CD14-positive monocyte (primary cell): ENCODE data around the gene MYL12B. TPM values are rescaled to one million over a fixed set of nuclear protein-coding genes. Genes with fewer than 3 reads are reported as not detected.
"Not testable (repeated sequence)": the region's sequence is repeated elsewhere in the genome, so short reads cannot be mapped to it uniquely, and the experiment has no call there.

ENCODE experiments used
- DNase-seq, 3 donors: peaks; one replicate each; pipeline ENCODE4 v3.0.0-alpha.2; 2011 to 2022
- H2AFZ ChIP-seq: 2 replicates; pipeline ENCODE4 v1.6.0; 2012; ENCODE audit warnings: mild to moderate bottlenecking, low read depth, low read length, inconsistent platforms; ENCODE audit not compliant: insufficient read depth, poor library complexity, severe bottlenecking
- H3K27ac ChIP-seq, 2 donors: 1 replicate in 1 of 2; 2 replicates in 1 of 2; pipeline ENCODE4 v1.5.1; 2012 to 2013; ENCODE audit warnings: low read length in 2 of 2, control low read depth in 1 of 2, inconsistent platforms in 1 of 2, low read depth in 1 of 2, mild to moderate bottlenecking in 1 of 2
- H3K27me3 ChIP-seq, 2 donors: one replicate each; pipeline versions ENCODE4 v1.6.0 to v1.6.1; 2011 to 2013; ENCODE audit warnings: low read length in 2 of 2; ENCODE audit not compliant: control insufficient read depth in 2 of 2, insufficient read depth in 2 of 2
- H3K36me3 ChIP-seq, 2 donors: replicated peaks in 1 of 2; 1 replicate in 1 of 2; 2 replicates in 1 of 2; pipeline versions ENCODE4 v1.5.1 to v1.6.1; 2012 to 2013; ENCODE audit warnings: low read length in 2 of 2, control low read depth in 1 of 2, inconsistent platforms in 1 of 2, mild to moderate bottlenecking in 1 of 2; ENCODE audit not compliant: insufficient read depth in 2 of 2, control insufficient read depth in 1 of 2
- H3K4me1 ChIP-seq, 2 donors: 1 replicate in 1 of 2; 2 replicates in 1 of 2; pipeline versions ENCODE4 v1.5.1 to v1.6.1; 2012 to 2013; ENCODE audit warnings: low read length in 2 of 2, control low read depth in 1 of 2, inconsistent platforms in 1 of 2, mild to moderate bottlenecking in 1 of 2, moderate library complexity in 1 of 2; ENCODE audit not compliant: insufficient read depth in 2 of 2, control insufficient read depth in 1 of 2
- H3K4me2 ChIP-seq: replicated peaks from 2 replicates; pipeline ENCODE3; 2012; ENCODE audit warnings: low read length, moderate library complexity, mild to moderate bottlenecking; ENCODE audit not compliant: poor library complexity, severe bottlenecking; ENCODE audit errors: extremely low read depth
- H3K4me3 ChIP-seq, 3 experiments: fragments of 200-600 bp in 1 of 3; sonication (generic) in 1 of 3; replicated peaks in 1 of 3; 1 replicate in 2 of 3; 2 replicates in 1 of 3; pipeline ENCODE4 v1.5.1; 2011 to 2013; ENCODE audit warnings: low read length in 3 of 3, mild to moderate bottlenecking in 3 of 3, control low read depth in 2 of 3, low read depth in 2 of 3, inconsistent platforms in 1 of 3, moderate library complexity in 1 of 3
- H3K79me2 ChIP-seq: 2 replicates; pipeline ENCODE4 v1.6.0; 2012; ENCODE audit warnings: mild to moderate bottlenecking, control low read depth, inconsistent platforms, low read length, moderate library complexity; ENCODE audit not compliant: insufficient read depth
- H3K9ac ChIP-seq: 2 replicates; pipeline ENCODE4 v1.6.0; 2017; ENCODE audit warnings: low read length, mild to moderate bottlenecking; ENCODE audit not compliant: insufficient read depth, poor library complexity, severe bottlenecking
- H3K9me3 ChIP-seq, 2 donors: replicated peaks in 1 of 2; 1 replicate in 1 of 2; 2 replicates in 1 of 2; pipeline versions ENCODE4 v1.5.1 to v1.6.1; 2012 to 2013; ENCODE audit warnings: low read length in 2 of 2, control low read depth in 1 of 2; ENCODE audit not compliant: control insufficient read depth in 1 of 2, insufficient read depth in 1 of 2
- H4K20me1 ChIP-seq: 2 replicates; pipeline ENCODE4 v1.6.0; 2012; ENCODE audit warnings: mild to moderate bottlenecking, low read length, control low read depth, moderate library complexity; ENCODE audit not compliant: insufficient read depth
- H3K27ac Mint-ChIP-seq, 7 donors: one replicate each; pipeline ENCODE4 v1.8.0; 2020; ENCODE audit warnings: mild to moderate bottlenecking in 7 of 7, mixed read lengths in 7 of 7, moderate library complexity in 6 of 7, inconsistent platforms in 2 of 7
- H3K27me3 Mint-ChIP-seq, 3 donors: one replicate each; pipeline ENCODE4 v1.8.0; 2021 to 2022; ENCODE audit warnings: low read depth in 3 of 3, mild to moderate bottlenecking in 3 of 3, mixed read lengths in 3 of 3, moderate library complexity in 3 of 3, inconsistent platforms in 1 of 3
- H3K36me3 Mint-ChIP-seq, 2 donors: one replicate each; pipeline ENCODE4 v1.8.0; 2020; ENCODE audit warnings: mixed read lengths in 2 of 2, inconsistent platforms in 1 of 2, mild to moderate bottlenecking in 1 of 2
- H3K4me1 Mint-ChIP-seq: one replicate; pipeline ENCODE4 v1.8.0; 2020; ENCODE audit warnings: mild to moderate bottlenecking, mixed read lengths
- H3K4me3 Mint-ChIP-seq, 2 donors: one replicate each; pipeline ENCODE4 v1.8.0; 2020; ENCODE audit warnings: mild to moderate bottlenecking in 2 of 2, mixed read lengths in 2 of 2, moderate library complexity in 1 of 2
- H3K9me3 Mint-ChIP-seq, 7 donors: one replicate each; pipeline ENCODE4 v1.8.0; 2020 to 2022; ENCODE audit warnings: mixed read lengths in 7 of 7, mild to moderate bottlenecking in 6 of 7, moderate library complexity in 6 of 7, inconsistent platforms in 2 of 7
- WGBS: methylation state at CpG from one replicate; pipeline ENCODE4 v1.1.5; 2013; ENCODE audit warnings: missing lambda C conversion rate; ENCODE audit not compliant: insufficient coverage; 5-methylcytosine and 5-hydroxymethylcytosine counted together
- intact Hi-C, 2 donors: fragments of 100-400 bp; cut with micrococcal nuclease; formaldehyde crosslinking; loops; one replicate each; pipeline versions ENCODE4 v1.15.0 to v1.15.1; 2023
- polyA plus RNA-seq, 3 donors: library from polyadenylated mRNA; depleted of rRNA in 1 of 3; unstranded in 2 of 3; stranded (reverse) in 1 of 3; fragments of 300-500 nt in 2 of 3; fragments of >200 nt in 1 of 3; fragmentation: Illumina TruSeq in 2 of 3; gene quantifications; 1 replicate in 2 of 3; 2 replicates in 1 of 3; pipeline ENCODE4 v1.2.3, GENCODE V29; 2012 to 2021
- TF ChIP-seq, protein P1 (sequence below): fragments of 200-600 bp; IDR thresholded peaks from one replicate; pipeline ENCODE4 v1.8.0; 2022; ENCODE audit warnings: antibody characterized with exemption, mild to moderate bottlenecking

MYL12B gene
- polyA plus RNA-seq, 3 donors, result 295 to 814 (median 727) TPM

DNA sequence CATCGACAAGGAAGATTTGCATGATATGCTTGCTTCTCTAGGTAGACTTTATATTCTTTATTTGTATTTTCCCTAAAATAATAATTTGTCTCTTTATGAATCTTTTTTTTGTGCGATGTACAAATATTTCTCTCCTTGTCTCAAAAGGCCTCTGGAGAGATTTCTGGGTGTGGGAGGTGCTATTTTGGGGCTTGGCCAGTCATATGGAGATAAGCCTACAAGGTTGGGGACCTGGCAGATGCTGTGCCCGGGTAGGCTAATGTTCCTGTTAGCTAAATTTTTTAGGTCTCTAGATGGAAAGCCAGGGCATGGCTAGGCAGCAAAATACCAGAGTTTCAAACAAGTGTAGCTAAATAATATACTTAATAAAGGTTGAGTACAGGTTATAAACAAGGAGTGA lies 11.1 kb downstream of the MYL12B start:
- H3K27ac ChIP-seq, result no peak overlapping the region
- DNase-seq, result no peak
- WGBS, result no CpG with 5 or more reads among the region's 3 CpGs
- no peak overlapping the region for H3K4me3 ChIP-seq
- no peaks in the 10 kb centered on the region for H3K27me3 ChIP-seq
- no peak overlapping the region for H3K4me2 ChIP-seq
- no peaks in the 10 kb centered on the region for H3K9me3 ChIP-seq
- TF ChIP-seq, protein P1, sequence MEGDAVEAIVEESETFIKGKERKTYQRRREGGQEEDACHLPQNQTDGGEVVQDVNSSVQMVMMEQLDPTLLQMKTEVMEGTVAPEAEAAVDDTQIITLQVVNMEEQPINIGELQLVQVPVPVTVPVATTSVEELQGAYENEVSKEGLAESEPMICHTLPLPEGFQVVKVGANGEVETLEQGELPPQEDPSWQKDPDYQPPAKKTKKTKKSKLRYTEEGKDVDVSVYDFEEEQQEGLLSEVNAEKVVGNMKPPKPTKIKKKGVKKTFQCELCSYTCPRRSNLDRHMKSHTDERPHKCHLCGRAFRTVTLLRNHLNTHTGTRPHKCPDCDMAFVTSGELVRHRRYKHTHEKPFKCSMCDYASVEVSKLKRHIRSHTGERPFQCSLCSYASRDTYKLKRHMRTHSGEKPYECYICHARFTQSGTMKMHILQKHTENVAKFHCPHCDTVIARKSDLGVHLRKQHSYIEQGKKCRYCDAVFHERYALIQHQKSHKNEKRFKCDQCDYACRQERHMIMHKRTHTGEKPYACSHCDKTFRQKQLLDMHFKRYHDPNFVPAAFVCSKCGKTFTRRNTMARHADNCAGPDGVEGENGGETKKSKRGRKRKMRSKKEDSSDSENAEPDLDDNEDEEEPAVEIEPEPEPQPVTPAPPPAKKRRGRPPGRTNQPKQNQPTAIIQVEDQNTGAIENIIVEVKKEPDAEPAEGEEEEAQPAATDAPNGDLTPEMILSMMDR, result no peak
- peaks cover 41 to 58% of the 10 kb centered on the region in 2 donors for H3K36me3 ChIP-seq
- Mint-ChIP-seq H3K4me1 (peaks cover 32% of the 10 kb centered on the region), H3K27ac (peak overlapping the region in 2 of 7 donors; percentile 42 to 68), H3K9me3 (no peaks in the 10 kb centered on the region), H3K27me3 (no peaks in the 10 kb centered on the region), H3K36me3 (peaks cover 41 to 45% of the 10 kb centered on the region in 2 donors), H3K4me3 (no peak overlapping the region)
- peaks cover 18 to 28% of the 10 kb centered on the region in 2 donors for H3K4me1 ChIP-seq
- no peak overlapping the region for H2AFZ ChIP-seq
- no peak overlapping the region for H3K9ac ChIP-seq
- peaks cover 88% of the 10 kb centered on the region for H4K20me1 ChIP-seq
- peaks cover 82% of the 10 kb centered on the region for H3K79me2 ChIP-seq
- intact Hi-C loops, result loop anchor here in 1 of 2 donors (10.0 kb wide), 1 partner anchor 602 kb away; no protein-coding TSS in a partner anchor

DNA sequence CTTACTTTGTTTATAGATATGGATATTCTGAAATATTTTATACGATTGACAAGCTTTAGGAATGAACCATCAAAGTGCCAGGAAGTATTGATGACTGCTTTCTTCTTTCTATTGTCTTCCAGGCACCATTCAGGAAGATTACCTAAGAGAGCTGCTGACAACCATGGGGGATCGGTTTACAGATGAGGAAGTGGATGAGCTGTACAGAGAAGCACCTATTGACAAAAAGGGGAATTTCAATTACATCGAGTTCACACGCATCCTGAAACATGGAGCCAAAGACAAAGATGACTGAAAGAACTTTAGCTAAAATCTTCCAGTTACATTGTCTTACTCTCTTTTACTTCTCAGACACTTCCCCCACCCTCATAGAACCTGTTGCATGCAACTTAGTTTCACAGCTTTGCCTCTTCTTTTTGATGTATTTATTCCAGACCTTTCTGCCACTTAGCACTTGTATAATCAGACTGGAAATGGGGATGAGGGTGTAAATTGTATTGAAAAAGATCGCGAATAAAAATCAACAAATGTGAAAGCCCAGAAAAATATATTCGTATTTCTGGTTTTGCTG lies 15.8 kb downstream of the MYL12B start:
- H3K27me3 ChIP-seq, H2AFZ ChIP-seq, H3K4me3 Mint-ChIP-seq, H3K4me2 ChIP-seq, H3K4me3 ChIP-seq, H3K9ac ChIP-seq, H3K9me3 Mint-ChIP-seq, H3K9me3 ChIP-seq, H3K27me3 Mint-ChIP-seq: not testable (repeated sequence)
- 0% methylated on average over 2 of the region's 7 CpGs for WGBS
- Mint-ChIP-seq H3K4me1 (peaks cover 31% of the 10 kb centered on the region), H3K36me3 (peaks cover 46 to 50% of the 10 kb centered on the region in 2 donors), H3K27ac (peak overlapping the region; percentile 0 to 87 (median 41))
- Histone ChIP-seq H3K36me3 (peaks cover 46 to 61% of the 10 kb centered on the region in 2 donors), H3K4me1 (peaks cover 17 to 25% of the 10 kb centered on the region in 2 donors), H4K20me1 (peaks cover 44% of the 10 kb centered on the region), H3K27ac (peak overlapping the region in 1 of 2 donors; percentile 37), H3K79me2 (peaks cover 35% of the 10 kb centered on the region)
- DNase-seq, result peak in 2 of 3 donors; percentile 50 to 84
- intact Hi-C loops, result loop anchor here in 1 of 2 donors (5.0 to 10.0 kb wide), 2 partner anchors 390 to 597 kb away; no protein-coding TSS in a partner anchor
